ENCODE measurements around the gene ZSCAN31. TPM values are rescaled to one million over a fixed set of nuclear protein-coding genes. Genes with fewer than 3 reads are reported as not detected.
"Not testable (repeated sequence)": the region's sequence is repeated elsewhere in the genome, so short reads cannot be mapped to it uniquely, and the experiment has no call there.

ZSCAN31 gene
- total RNA-seq, 1 experiment from 2014 or later, result 2.6 TPM

GRCh38 chr6:28343898-28344677 lies 8.1 kb upstream of the ZSCAN31 start:
- no peak overlapping the region for H3K4me3 ChIP-seq
- H3K36me3 ChIP-seq, result no peaks in the 10 kb centered on the region
- DNase-seq, result no peak
- H3K27me3 ChIP-seq, result no peaks in the 10 kb centered on the region
- H3K4me1 ChIP-seq, result no peaks in the 10 kb centered on the region
- no peaks in the 10 kb centered on the region for H3K9me3 ChIP-seq (replicated peaks)
- H3K27ac ChIP-seq, result no peak overlapping the region

- Histone ChIP-seq H3K36me3 (no peaks in the 10 kb centered on the region), H3K27me3 (no peaks in the 10 kb centered on the region), H3K4me3 (no peak overlapping the region), H3K27ac (no peak overlapping the region), H3K9me3 (replicated peaks) (no peaks in the 10 kb centered on the region), H3K4me1 (peaks cover 7% of the 10 kb centered on the region; the same call in 1 of the 2 replicates)
- no peak for DNase-seq
Observed at GRCh38 chr6:28340310-28341095, 4.6 kb upstream of the ZSCAN31 start.

DNA sequence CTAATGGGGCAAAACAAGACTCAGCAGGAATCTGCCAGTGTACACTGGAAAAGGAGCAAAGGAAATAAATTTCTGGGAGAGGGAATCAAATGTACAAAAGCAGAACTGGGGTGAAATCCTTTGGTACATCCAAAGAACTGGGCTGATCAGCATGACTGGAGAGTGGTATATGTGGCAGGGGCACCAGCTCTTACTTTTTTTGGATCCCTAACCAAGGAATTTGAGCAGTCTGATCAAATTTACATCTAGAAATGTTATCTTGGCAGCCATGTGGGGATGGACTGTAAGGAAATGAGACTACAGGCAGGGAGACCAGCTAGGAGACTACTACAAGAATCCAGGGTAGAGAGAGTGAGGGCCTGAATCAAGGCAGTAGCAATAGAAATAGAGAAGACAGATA lies 1.2 kb upstream of the ZSCAN31 start:
- peak overlapping the region; percentile 95 for H3K27ac ChIP-seq
- H3K4me3 ChIP-seq, result peak overlapping the region; percentile 68

DNA sequence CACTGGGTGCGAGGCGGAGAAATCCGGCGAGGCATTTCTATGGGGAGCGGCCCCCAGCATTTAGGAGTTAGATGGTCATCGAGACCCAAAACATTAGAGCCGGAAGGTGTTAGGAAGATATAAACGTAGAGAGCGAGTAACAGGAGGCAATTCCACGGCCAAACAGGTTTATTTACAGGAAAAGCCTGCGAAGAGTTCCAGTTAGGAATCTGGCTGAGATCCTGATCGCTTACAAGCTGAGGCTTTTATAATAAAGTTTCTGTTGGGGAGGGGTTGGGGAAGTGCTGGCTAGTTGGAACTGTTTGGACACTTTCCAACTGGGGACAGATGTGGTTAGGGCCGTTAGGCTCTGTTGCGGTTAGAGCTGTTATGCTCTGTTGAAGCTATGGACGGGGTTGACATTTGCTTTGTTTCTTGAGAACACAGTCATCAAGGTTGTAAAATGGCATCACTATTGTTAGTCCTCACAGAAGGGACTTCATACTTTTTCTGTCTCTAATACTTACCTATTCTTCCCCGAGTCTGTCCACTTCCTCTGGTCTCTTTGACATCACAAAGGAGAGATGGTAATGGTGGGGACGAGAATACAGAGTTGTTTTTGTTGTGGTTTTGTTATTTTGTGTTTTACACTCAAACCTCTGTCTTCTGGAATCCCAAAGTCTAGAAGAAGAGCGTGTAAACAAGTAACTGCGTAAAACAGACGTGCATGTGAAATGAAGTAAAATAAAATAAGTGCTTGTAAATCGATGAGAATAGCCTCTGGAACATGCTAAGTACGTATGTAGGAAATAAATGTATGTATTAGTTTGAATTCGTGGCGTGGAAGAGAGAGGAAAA lies 554 bp upstream of the ZSCAN31 start:
- peak; percentile 64 to 82 for DNase-seq
- no peaks in the 10 kb centered on the region for H3K9me3 ChIP-seq (replicated peaks)
- peak overlapping the region; percentile 95 for H3K27ac ChIP-seq
- no peaks in the 10 kb centered on the region for H3K27me3 ChIP-seq
- peaks cover 7% of the 10 kb centered on the region; the same call in 1 of the 2 replicates for H3K4me1 ChIP-seq
- H3K4me3 ChIP-seq, result peak overlapping the region; percentile 68
- H3K36me3 ChIP-seq, result no peaks in the 10 kb centered on the region

More for the DNA sequence above, 1.2 kb upstream of the ZSCAN31 start:
- no peaks in the 10 kb centered on the region for H3K9me3 ChIP-seq (replicated peaks)
- H3K36me3 ChIP-seq, result no peaks in the 10 kb centered on the region
- no peaks in the 10 kb centered on the region for H3K27me3 ChIP-seq
- H3K4me1 ChIP-seq, result peaks cover 7% of the 10 kb centered on the region; the same call in 1 of the 2 replicates
- peak in 1 of 2 experiments; percentile 8 for DNase-seq

DNA sequence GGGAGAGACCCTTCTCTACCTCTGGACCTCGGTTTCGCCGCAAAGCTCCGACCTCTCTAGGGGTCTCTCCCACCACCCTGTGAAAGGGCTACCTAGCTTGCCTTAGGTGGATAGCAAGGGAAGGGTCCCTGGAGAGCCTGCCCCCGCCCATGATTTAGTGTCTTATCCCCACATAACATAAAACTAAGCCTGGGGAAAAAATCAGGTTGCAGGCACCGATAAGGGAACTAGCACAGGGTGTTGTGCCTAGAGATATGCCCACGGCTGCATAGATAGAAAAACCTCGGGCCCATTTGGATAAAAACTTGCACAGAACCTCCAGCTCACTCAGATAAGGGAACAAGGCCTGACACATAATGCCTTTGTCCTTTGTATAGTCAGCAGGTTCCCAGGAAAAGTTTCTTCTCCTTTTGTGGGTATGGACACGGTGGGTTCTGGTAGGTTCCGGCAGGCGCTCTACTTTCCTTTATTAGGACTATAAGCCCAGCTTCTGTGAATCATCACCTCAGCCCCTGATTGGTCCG lies 846 bp downstream of the ZSCAN31 start:
- DNase-seq, result no peak
- Histone ChIP-seq H3K4me1 (peaks cover 7% of the 10 kb centered on the region; the same call in 1 of the 2 replicates), H3K27ac (peak overlapping the region; percentile 95), H3K9me3 (replicated peaks) (no peaks in the 10 kb centered on the region), H3K36me3 (no peaks in the 10 kb centered on the region), H3K27me3 (no peaks in the 10 kb centered on the region), H3K4me3 (peak overlapping the region; percentile 68)

- DNase-seq, result no peak
- Histone ChIP-seq H3K4me1 (peaks cover 7% of the 10 kb centered on the region; the same call in 1 of the 2 replicates), H3K9me3 (replicated peaks) (no peaks in the 10 kb centered on the region), H3K36me3 (no peaks in the 10 kb centered on the region), H3K27ac (peak overlapping the region; percentile 95), H3K4me3 (peak overlapping the region; percentile 68), H3K27me3 (no peaks in the 10 kb centered on the region)
Observed at GRCh38 chr6:28334286-28335039, 1.5 kb downstream of the ZSCAN31 start.

GRCh38 chr6:28333599-28334018 lies 2.3 kb downstream of the ZSCAN31 start:
- Histone ChIP-seq H3K36me3 (no peaks in the 10 kb centered on the region), H3K4me3 (no peak overlapping the region), H3K27me3 (no peaks in the 10 kb centered on the region), H3K27ac (no peak overlapping the region), H3K4me1 (peaks cover 7% of the 10 kb centered on the region; the same call in 1 of the 2 replicates), H3K9me3 (replicated peaks) (no peaks in the 10 kb centered on the region)
- no peak for DNase-seq

DNA sequence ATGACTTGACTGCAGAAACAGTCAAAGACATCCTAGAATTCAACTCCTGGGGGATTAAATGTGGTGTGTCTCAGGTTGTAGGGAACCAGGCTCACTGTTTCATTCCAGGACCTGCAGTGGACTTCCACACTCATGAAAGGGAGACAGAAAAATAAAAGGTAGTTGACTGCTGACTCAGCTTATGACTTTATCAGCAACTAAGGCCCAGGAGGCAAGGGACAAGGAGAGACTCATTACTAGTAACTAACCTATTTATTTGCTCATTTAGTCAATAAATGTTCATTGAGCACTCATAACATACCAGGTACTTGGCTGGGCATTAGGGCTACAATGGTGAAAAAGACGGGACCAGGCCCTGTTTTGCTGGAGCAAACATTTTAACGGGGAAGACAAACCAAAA lies 2.9 kb downstream of the ZSCAN31 start:
- peaks cover 7% of the 10 kb centered on the region; the same call in 1 of the 2 replicates for H3K4me1 ChIP-seq

DNA sequence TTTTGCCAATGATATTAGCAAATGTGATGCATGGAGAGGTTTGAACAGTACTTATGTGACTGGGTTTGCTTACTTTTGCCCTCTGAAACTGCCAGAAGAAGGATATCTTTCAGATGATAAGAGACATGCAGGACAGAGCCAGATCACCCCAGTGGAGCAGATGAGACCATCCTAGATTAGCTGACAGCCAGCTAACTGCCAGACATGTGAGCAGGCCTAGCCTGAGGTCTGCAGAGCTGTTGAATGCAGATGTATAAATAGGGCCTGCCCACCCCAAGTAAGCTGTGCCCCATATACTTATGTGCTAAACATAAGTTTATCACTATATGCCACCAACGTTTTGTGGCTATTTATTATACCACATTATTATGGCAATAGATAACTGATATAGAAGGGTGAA lies 5.9 kb downstream of the ZSCAN31 start:
- H3K27ac ChIP-seq, result no peak overlapping the region
- peaks cover 12% of the 10 kb centered on the region for H3K9me3 ChIP-seq (replicated peaks)
- no peaks in the 10 kb centered on the region; the same call in 1 of the 2 replicates for H3K4me1 ChIP-seq
- no peaks in the 10 kb centered on the region for H3K36me3 ChIP-seq
- no peaks in the 10 kb centered on the region for H3K27me3 ChIP-seq
- H3K4me3 ChIP-seq, result no peak overlapping the region
- no peak for DNase-seq

More for the DNA sequence above, 2.9 kb downstream of the ZSCAN31 start:
- H3K4me3 ChIP-seq, result no peak overlapping the region
- H3K9me3 ChIP-seq (replicated peaks), result no peaks in the 10 kb centered on the region
- H3K27me3 ChIP-seq, result no peaks in the 10 kb centered on the region
- no peak for DNase-seq
- no peak overlapping the region for H3K27ac ChIP-seq
- H3K36me3 ChIP-seq, result no peaks in the 10 kb centered on the region

- DNase-seq, result no peak
- Histone ChIP-seq H3K4me3 (no peak overlapping the region), H3K4me1 (no peaks in the 10 kb centered on the region), H3K27ac (no peak overlapping the region), H3K27me3 (no peaks in the 10 kb centered on the region), H3K9me3 (replicated peaks) (peaks cover 12% of the 10 kb centered on the region), H3K36me3 (no peaks in the 10 kb centered on the region)
Observed at GRCh38 chr6:28326371-28326948, 9.5 kb downstream of the ZSCAN31 start.

DNA sequence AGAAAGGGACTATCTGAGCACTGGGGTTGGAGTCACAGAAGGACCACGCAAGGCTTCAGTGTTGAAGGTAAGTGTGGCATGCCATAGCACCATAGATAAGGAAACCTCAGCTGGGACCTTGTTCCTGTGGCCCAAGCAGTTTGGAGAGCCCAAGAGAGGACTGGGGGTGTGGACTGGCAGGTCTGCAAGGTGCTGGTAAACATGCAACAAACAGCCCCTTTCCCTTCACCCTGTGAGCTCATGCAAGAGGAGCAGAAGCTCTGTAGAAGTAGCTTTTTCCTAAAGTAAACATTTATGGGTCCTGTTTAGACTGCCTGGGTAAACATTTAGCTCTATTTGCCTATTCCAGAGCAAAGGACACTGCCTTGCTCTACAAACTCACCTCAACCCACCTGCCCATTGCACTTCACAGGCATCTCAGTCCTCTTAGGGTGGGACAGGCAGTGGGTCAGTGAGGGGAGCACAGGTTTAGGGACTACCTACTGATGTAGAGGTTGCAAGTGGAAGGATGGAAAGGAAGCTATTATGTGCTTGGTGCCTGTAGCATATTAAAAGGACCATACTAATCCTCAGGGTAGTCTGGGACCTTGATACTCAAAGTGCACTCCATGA lies 12.0 kb downstream of the ZSCAN31 start:
- H3K27ac ChIP-seq, result no peak overlapping the region
- no peaks in the 10 kb centered on the region for H3K27me3 ChIP-seq
- H3K4me3 ChIP-seq, result no peak overlapping the region
- DNase-seq, result no peak
- H3K9me3 ChIP-seq (replicated peaks), result peaks cover 12% of the 10 kb centered on the region
- no peaks in the 10 kb centered on the region for H3K36me3 ChIP-seq
- H3K4me1 ChIP-seq, result no peaks in the 10 kb centered on the region

- no peak for DNase-seq
- Histone ChIP-seq H3K4me1 (no peaks in the 10 kb centered on the region), H3K36me3 (no peaks in the 10 kb centered on the region), H3K27me3 (no peaks in the 10 kb centered on the region), H3K9me3 (replicated peaks) (peaks cover 12% of the 10 kb centered on the region), H3K4me3 (no peak overlapping the region), H3K27ac (no peak overlapping the region)
Observed at GRCh38 chr6:28322661-28323060, 13.3 kb downstream of the ZSCAN31 start.

DNA sequence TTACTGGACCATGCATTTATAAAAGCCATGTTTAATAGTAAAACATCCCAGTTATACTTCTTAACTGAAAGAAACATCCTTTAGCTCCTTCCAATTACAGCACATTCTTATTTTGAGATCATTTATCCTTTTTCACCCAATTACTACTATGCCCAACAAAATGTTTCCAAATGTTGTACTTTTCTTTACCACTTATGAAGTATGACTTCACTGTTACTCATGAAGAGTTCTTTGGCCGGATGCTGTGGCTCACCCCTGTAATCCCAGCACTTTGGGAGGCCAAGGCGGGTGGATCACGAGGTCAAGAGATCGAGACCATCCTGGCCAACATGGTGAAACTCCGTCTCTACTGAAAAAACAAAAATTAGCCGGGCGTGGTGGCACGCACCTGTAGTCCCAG lies 18.1 kb downstream of the ZSCAN31 start:
- H3K4me1 ChIP-seq; DNase-seq; H3K27me3 ChIP-seq; H3K36me3 ChIP-seq; H3K27ac ChIP-seq; H3K9me3 ChIP-seq (replicated peaks); H3K4me3 ChIP-seq: not testable (repeated sequence)
